Trophoblast cell (in vitro differentiated cells and primary cell): Measurements from ENCODE around the gene CST9. TPM values are rescaled to one million over a fixed set of nuclear protein-coding genes. Genes with fewer than 3 reads are reported as not detected.

Experiments
- DNase-seq, 2 donors: peaks; one replicate each; pipeline ENCODE4 v3.0.0-alpha.2; 2016
- H2AFZ ChIP-seq: 2 replicates; pipeline ENCODE4 v1.6.1; 2013; ENCODE audit warnings: low read length, moderate library complexity, mild to moderate bottlenecking; ENCODE audit not compliant: insufficient read depth, poor library complexity
- H2AK5ac ChIP-seq: 2 replicates; pipeline ENCODE4 v1.6.1; 2013; ENCODE audit warnings: mild to moderate bottlenecking, low read length
- H2BK120ac ChIP-seq: 2 replicates; pipeline ENCODE4 v1.6.1; 2013; ENCODE audit warnings: low read length, mild to moderate bottlenecking, moderate library complexity; ENCODE audit not compliant: insufficient read depth, poor library complexity
- H2BK12ac ChIP-seq: 2 replicates; pipeline ENCODE4 v1.6.1; 2013; ENCODE audit warnings: mild to moderate bottlenecking, low read length, moderate library complexity
- H2BK5ac ChIP-seq: 2 replicates; pipeline ENCODE4 v1.6.1; 2013; ENCODE audit warnings: low read length, low read depth, moderate library complexity, mild to moderate bottlenecking; ENCODE audit not compliant: poor library complexity
- H3K14ac ChIP-seq: 2 replicates; pipeline ENCODE4 v1.6.1; 2013; ENCODE audit warnings: mild to moderate bottlenecking, low read length
- H3K18ac ChIP-seq: 2 replicates; pipeline ENCODE4 v1.6.1; 2013; ENCODE audit warnings: mild to moderate bottlenecking, low read length
- H3K23ac ChIP-seq: 2 replicates; pipeline ENCODE4 v1.6.1; 2013; ENCODE audit warnings: low read length
- H3K27ac ChIP-seq: 2 replicates; pipeline ENCODE4 v1.5.1; 2013; ENCODE audit warnings: low read depth, mild to moderate bottlenecking, inconsistent platforms, low read length, moderate library complexity
- H3K27me3 ChIP-seq: 2 replicates; pipeline ENCODE4 v1.6.1; 2013; ENCODE audit warnings: inconsistent platforms, mild to moderate bottlenecking, low read length, moderate library complexity; ENCODE audit not compliant: insufficient read depth
- H3K36me3 ChIP-seq, 2 experiments: 1 replicate in 1 of 2; 2 replicates in 1 of 2; pipeline ENCODE4 v1.6.1; 2013; ENCODE audit warnings: low read length in 2 of 2, mild to moderate bottlenecking in 2 of 2, moderate library complexity in 1 of 2; ENCODE audit not compliant: insufficient read depth in 2 of 2, control insufficient read depth in 1 of 2
- H3K4ac ChIP-seq: 2 replicates; pipeline ENCODE4 v1.6.1; 2013; ENCODE audit warnings: low read depth, mild to moderate bottlenecking, low read length, moderate library complexity
- H3K4me1 ChIP-seq, 2 experiments: 1 replicate in 1 of 2; 2 replicates in 1 of 2; pipeline ENCODE4 v1.6.1; 2013; ENCODE audit warnings: low read length in 2 of 2, mild to moderate bottlenecking in 2 of 2, moderate library complexity in 1 of 2; ENCODE audit not compliant: insufficient read depth in 2 of 2, control insufficient read depth in 1 of 2
- H3K4me2 ChIP-seq: 2 replicates; pipeline ENCODE4 v1.6.1; 2013; ENCODE audit warnings: inconsistent platforms, mild to moderate bottlenecking, low read length, moderate library complexity
- H3K4me3 ChIP-seq: 2 replicates; pipeline ENCODE4 v1.5.1; 2013; ENCODE audit warnings: mild to moderate bottlenecking, low read depth, low read length, inconsistent platforms
- H3K79me1 ChIP-seq: one replicate; pipeline ENCODE4 v1.6.1; 2013; ENCODE audit warnings: low read length
- H3K79me2 ChIP-seq: 2 replicates; pipeline ENCODE4 v1.6.1; 2013; ENCODE audit warnings: low read length, mild to moderate bottlenecking; ENCODE audit not compliant: control insufficient read depth, insufficient read depth, poor library complexity
- H3K9ac ChIP-seq: 2 replicates; pipeline ENCODE4 v1.6.1; 2013; ENCODE audit warnings: mild to moderate bottlenecking, low read length
- H3K9me3 ChIP-seq: 2 replicates; pipeline ENCODE4 v1.6.1; 2013; ENCODE audit warnings: low read depth, mild to moderate bottlenecking, control low read depth, inconsistent platforms, low read length; ENCODE audit not compliant: insufficient read depth
- H4K12ac ChIP-seq: 2 replicates; pipeline ENCODE4 v1.6.1; 2013; ENCODE audit warnings: low read depth, mild to moderate bottlenecking, low read length, moderate library complexity
- H4K8ac ChIP-seq: 2 replicates; pipeline ENCODE4 v1.6.1; 2013; ENCODE audit warnings: low read depth, mild to moderate bottlenecking, low read length, moderate library complexity
- H4K91ac ChIP-seq: one replicate; pipeline ENCODE4 v1.6.1; 2013; ENCODE audit warnings: low read depth, mild to moderate bottlenecking, low read length, moderate library complexity
- WGBS: extraction: QIAGEN DNeasy Blood & Tissue Kit; methylation state at CpG from one replicate; pipeline ENCODE4 v1.1.7; 2013; ENCODE audit warnings: missing lambda C conversion rate; ENCODE audit not compliant: insufficient read length, insufficient coverage; ENCODE audit errors: extremely low coverage; 5-methylcytosine and 5-hydroxymethylcytosine counted together
- polyA plus RNA-seq: library from polyadenylated mRNA; stranded (reverse); fragments of 200-250 nt; gene quantifications from 2 replicates; pipeline ENCODE4 v1.2.3, GENCODE V29; 2013

CST9 gene
- polyA plus RNA-seq: not detected in 2 replicates

- no peak within 1 kb of the TSS for H4K91ac ChIP-seq
- H3K4me2 ChIP-seq: no peak within 1 kb of the TSS
- no peaks in the 10 kb centered on the region for H3K79me1 ChIP-seq
- no peak within 1 kb of the TSS for H2BK12ac ChIP-seq
- H2BK120ac ChIP-seq: no peak within 1 kb of the TSS
- H3K23ac ChIP-seq: no peak within 1 kb of the TSS
- peaks cover 2 to 3% of the 10 kb centered on the region in 2 experiments for H3K4me1 ChIP-seq
- no peak within 1 kb of the TSS for H3K4ac ChIP-seq
- no peak within 1 kb of the TSS for H4K8ac ChIP-seq
- no peak within 1 kb of the TSS for H2AFZ ChIP-seq
- H3K18ac ChIP-seq: no peak within 1 kb of the TSS
- no peak within 1 kb of the TSS for H4K12ac ChIP-seq
- no peak within 1 kb of the TSS for H2AK5ac ChIP-seq
- no CpG with 5 or more reads among the region's 16 CpGs for WGBS
- no peaks in the 10 kb centered on the region for H3K27me3 ChIP-seq
- H3K9ac ChIP-seq: no peak within 1 kb of the TSS
- H3K4me3 ChIP-seq: no peak within 1 kb of the TSS
- no peak for DNase-seq
- no peaks in the 10 kb centered on the region for H3K79me2 ChIP-seq
- H3K14ac ChIP-seq: no peak within 1 kb of the TSS
- H3K27ac ChIP-seq: no peak within 1 kb of the TSS
- no peak within 1 kb of the TSS for H2BK5ac ChIP-seq
- H3K9me3 ChIP-seq: peaks cover 2% of the 10 kb centered on the region
- no peaks in the 10 kb centered on the region for H3K36me3 ChIP-seq
Observed at GRCh38 chr20:23605867-23606651, at the start of gene CST9. Gene CST9, minus strand, starts transcription at chr20:23605917. Its CDS starts 53 bp downstream, at chr20:23605864.

- no peaks in the 10 kb centered on the region for H3K79me2 ChIP-seq
- H3K9ac ChIP-seq: no peak overlapping the region
- no peak overlapping the region for H3K18ac ChIP-seq
- no peak overlapping the region for H3K4me2 ChIP-seq
- H4K91ac ChIP-seq: no peak overlapping the region
- no peak overlapping the region for H4K12ac ChIP-seq
- no peak overlapping the region for H2BK5ac ChIP-seq
- H3K9me3 ChIP-seq: no peaks in the 10 kb centered on the region
- no peak overlapping the region for H2BK12ac ChIP-seq
- no peak overlapping the region for H3K23ac ChIP-seq
- no peak overlapping the region for H3K4me3 ChIP-seq
- no peak overlapping the region for H3K4ac ChIP-seq
- no peaks in the 10 kb centered on the region for H3K36me3 ChIP-seq
- H2BK120ac ChIP-seq: no peak overlapping the region
- no peaks in the 10 kb centered on the region for H3K79me1 ChIP-seq
- no peak overlapping the region for H3K14ac ChIP-seq
- no peak overlapping the region for H3K27ac ChIP-seq
- no peak for DNase-seq
- H3K4me1 ChIP-seq: no peaks in the 10 kb centered on the region
- WGBS: no CpG with 5 or more reads among the region's 4 CpGs
- no peak overlapping the region for H2AK5ac ChIP-seq
- no peak overlapping the region for H4K8ac ChIP-seq
- H2AFZ ChIP-seq: no peak overlapping the region
- H3K27me3 ChIP-seq: no peaks in the 10 kb centered on the region
Observed at GRCh38 chr20:23654717-23655116, 49.0 kb upstream of the CST9 start.

GRCh38 chr20:23654000-23654399, 48.3 kb upstream of the CST9 start:
- no peak overlapping the region for H3K9ac ChIP-seq
- no peak overlapping the region for H2AFZ ChIP-seq
- no peaks in the 10 kb centered on the region for H3K79me1 ChIP-seq
- no peak overlapping the region for H4K12ac ChIP-seq
- no peak overlapping the region for H2BK120ac ChIP-seq
- H3K27me3 ChIP-seq: no peaks in the 10 kb centered on the region
- H3K36me3 ChIP-seq: no peaks in the 10 kb centered on the region
- H3K79me2 ChIP-seq: no peaks in the 10 kb centered on the region
- H2BK5ac ChIP-seq: no peak overlapping the region
- H3K27ac ChIP-seq: no peak overlapping the region
- no CpG with 5 or more reads among the region's 2 CpGs for WGBS
- H4K91ac ChIP-seq: no peak overlapping the region
- H3K23ac ChIP-seq: no peak overlapping the region
- no peaks in the 10 kb centered on the region for H3K4me1 ChIP-seq
- H3K18ac ChIP-seq: no peak overlapping the region
- H3K9me3 ChIP-seq: no peaks in the 10 kb centered on the region
- no peak overlapping the region for H2BK12ac ChIP-seq
- DNase-seq: no peak
- H3K4ac ChIP-seq: no peak overlapping the region
- no peak overlapping the region for H2AK5ac ChIP-seq
- H4K8ac ChIP-seq: no peak overlapping the region
- no peak overlapping the region for H3K4me3 ChIP-seq
- H3K14ac ChIP-seq: no peak overlapping the region
- no peak overlapping the region for H3K4me2 ChIP-seq

DNA sequence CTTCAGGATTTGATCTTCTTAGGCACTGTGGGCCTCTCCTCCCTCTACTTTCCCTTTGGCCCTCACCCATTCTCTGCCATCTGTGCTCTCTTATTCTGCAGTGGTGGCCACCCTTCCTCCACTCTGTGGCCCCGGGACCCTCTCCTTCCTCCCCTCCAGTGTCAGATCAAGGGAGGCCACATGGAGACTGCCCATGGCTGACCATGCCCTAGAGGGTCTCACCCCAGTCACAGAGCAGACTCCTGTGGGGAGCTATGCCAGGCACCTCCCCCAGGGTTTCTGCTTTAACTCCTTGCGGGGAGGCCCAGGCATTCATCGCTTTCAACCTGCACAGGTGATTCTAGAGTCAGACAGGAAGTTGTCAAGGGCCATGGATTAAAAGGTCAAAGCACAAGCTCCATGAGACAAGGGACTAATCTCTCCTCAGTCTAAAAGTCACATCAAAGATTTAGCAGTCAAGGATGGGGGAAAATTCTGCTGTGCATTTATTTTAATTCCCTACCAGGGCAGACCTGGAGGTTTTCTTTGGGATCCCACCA, 47.8 kb upstream of the CST9 start:
- Histone ChIP-seq H3K79me1 (no peaks in the 10 kb centered on the region), H3K9ac (no peak overlapping the region), H3K9me3 (no peaks in the 10 kb centered on the region), H3K4me2 (no peak overlapping the region), H4K91ac (no peak overlapping the region), H3K36me3 (no peaks in the 10 kb centered on the region), H2BK120ac (no peak overlapping the region), H3K18ac (no peak overlapping the region), H4K12ac (no peak overlapping the region), H3K4me1 (no peaks in the 10 kb centered on the region), H2BK12ac (no peak overlapping the region), H2AFZ (no peak overlapping the region), H2AK5ac (no peak overlapping the region), H3K23ac (no peak overlapping the region), H3K27ac (no peak overlapping the region), H3K14ac (no peak overlapping the region), H3K4ac (no peak overlapping the region), H4K8ac (no peak overlapping the region), H3K4me3 (no peak overlapping the region), H3K79me2 (no peaks in the 10 kb centered on the region), H3K27me3 (no peaks in the 10 kb centered on the region), H2BK5ac (no peak overlapping the region)
- DNase-seq: no peak
- no CpG with 5 or more reads among the region's 3 CpGs for WGBS
